MM.1S (cell line): ENCODE data around the gene KAT6B.

Source experiments
- DNase-seq: peaks from one replicate; pipeline ENCODE4 v3.0.0-alpha.2; 2015
- H2AFZ ChIP-seq: fragments of 300-600 bp; sonication (generic); 2 replicates; pipeline ENCODE4 v1.6.0; 2016; ENCODE audit warnings: antibody characterized with exemption, low read length
- H3F3A ChIP-seq: fragments of 300-600 bp; sonication (generic); 2 replicates; pipeline ENCODE4 v1.6.1; 2016; ENCODE audit warnings: mild to moderate bottlenecking, antibody characterized with exemption, low read length, moderate library complexity, mixed read lengths; ENCODE audit not compliant: insufficient read depth
- H3K27ac ChIP-seq: fragments of 300-600 bp; sonication (generic); 2 replicates; pipeline ENCODE4 v1.5.1; 2016; ENCODE audit warnings: mild to moderate bottlenecking, low read length
- H3K27me3 ChIP-seq: fragments of 300-600 bp; sonication (generic); replicated peaks from 2 replicates; pipeline ENCODE4 v1.6.0; 2016; ENCODE audit warnings: low read length; ENCODE audit not compliant: insufficient read depth
- H3K36me3 ChIP-seq: fragments of 300-600 bp; sonication (generic); replicated peaks from 2 replicates; pipeline ENCODE4 v1.6.1; 2016; ENCODE audit warnings: mild to moderate bottlenecking, low read length, mixed read lengths; ENCODE audit not compliant: insufficient read depth
- H3K4me1 ChIP-seq: fragments of 300-600 bp; sonication (generic); 2 replicates; pipeline ENCODE4 v1.6.1; 2016; ENCODE audit warnings: low read length, mixed read lengths
- H3K4me2 ChIP-seq: fragments of 300-600 bp; sonication (generic); 2 replicates; pipeline ENCODE4 v1.6.0; 2016; ENCODE audit warnings: low read depth, low read length
- H3K4me3 ChIP-seq: fragments of 300-600 bp; sonication (generic); 2 replicates; pipeline ENCODE4 v1.5.1; 2016; ENCODE audit warnings: low read length, mixed read lengths
- H3K79me2 ChIP-seq: fragments of 300-600 bp; sonication (generic); 2 replicates; pipeline ENCODE4 v1.6.1; 2016; ENCODE audit warnings: mixed run types, low read length, mixed read lengths
- H3K9ac ChIP-seq: fragments of 300-600 bp; sonication (generic); 2 replicates; pipeline ENCODE4 v1.6.1; 2016; ENCODE audit warnings: low read length, mixed read lengths
- H3K9me2 ChIP-seq: fragments of 300-600 bp; sonication (generic); replicated peaks from 2 replicates; pipeline ENCODE4 v1.6.1; 2016; ENCODE audit warnings: mild to moderate bottlenecking, low read length, mixed read lengths; ENCODE audit not compliant: insufficient read depth
- H3K9me3 ChIP-seq: fragments of 300-600 bp; sonication (generic); replicated peaks from 2 replicates; pipeline ENCODE4 v1.6.1; 2016; ENCODE audit warnings: mild to moderate bottlenecking, low read length, mixed read lengths; ENCODE audit not compliant: insufficient read depth
- H4K20me1 ChIP-seq: fragments of 300-600 bp; sonication (generic); 2 replicates; pipeline ENCODE4 v1.6.1; 2016; ENCODE audit warnings: mild to moderate bottlenecking, low read length, moderate library complexity, mixed read lengths; ENCODE audit not compliant: insufficient read depth
- CTCF ChIP-seq: fragments of 300-600 bp; sonication (generic); IDR thresholded peaks from 2 replicates; pipeline ENCODE4 v1.5.1; 2016; ENCODE audit warnings: antibody characterized with exemption, low read length, mixed read lengths
- EZH2 ChIP-seq: fragments of 300-600 bp; sonication (generic); optimal IDR thresholded peaks from 2 replicates; pipeline ENCODE3; 2017; ENCODE audit warnings: low read depth, mild to moderate bottlenecking, antibody characterized with exemption, low read length, mixed read lengths
- EZH2phosphoT487 ChIP-seq: fragments of 300-600 bp; sonication (generic); IDR thresholded peaks from 2 replicates; pipeline ENCODE4 v1.6.1; 2018; ENCODE audit warnings: antibody characterized with exemption, low read length

KAT6B gene

GRCh38 chr10:74944205-74944604, 117.8 kb downstream of the KAT6B start:
- no peak overlapping the region for H3K27ac ChIP-seq
- DNase-seq: no peak
- H3K4me1 ChIP-seq: peaks cover 3% of the 10 kb centered on the region; the same call in 1 of the 2 replicates
- H2AFZ ChIP-seq: no peak overlapping the region
- no peak overlapping the region for H3K9ac ChIP-seq
- H3F3A ChIP-seq: no peaks in the 10 kb centered on the region
- no peaks in the 10 kb centered on the region for H3K9me3 ChIP-seq
- no peaks in the 10 kb centered on the region for H4K20me1 ChIP-seq
- H3K4me3 ChIP-seq: no peak overlapping the region
- H3K4me2 ChIP-seq: no peak overlapping the region
- H3K79me2 ChIP-seq: no peaks in the 10 kb centered on the region
- TF ChIP-seq EZH2phosphoT487 (no peak), EZH2 (no peak), CTCF (no peak)
- H3K27me3 ChIP-seq: no peaks in the 10 kb centered on the region
- no peaks in the 10 kb centered on the region for H3K9me2 ChIP-seq
- H3K36me3 ChIP-seq: no peaks in the 10 kb centered on the region

- Histone ChIP-seq H3K4me2 (no peak overlapping the region), H3K9ac (no peak overlapping the region), H3K4me3 (no peak overlapping the region), H3K9me3 (no peaks in the 10 kb centered on the region), H3F3A (no peaks in the 10 kb centered on the region), H3K79me2 (peaks cover 6% of the 10 kb centered on the region; the same call in 1 of the 2 replicates), H3K36me3 (no peaks in the 10 kb centered on the region), H4K20me1 (no peaks in the 10 kb centered on the region), H3K9me2 (no peaks in the 10 kb centered on the region), H2AFZ (no peak overlapping the region), H3K27me3 (no peaks in the 10 kb centered on the region), H3K27ac (no peak overlapping the region), H3K4me1 (peaks cover 8% of the 10 kb centered on the region; the same call in 1 of the 2 replicates)
- TF ChIP-seq EZH2: no peak
- no peak for DNase-seq
Observed at GRCh38 chr10:74947781-74948401, 121.5 kb downstream of the KAT6B start.

- H3K9me3 ChIP-seq: no peaks in the 10 kb centered on the region
- no peak overlapping the region for H3K4me2 ChIP-seq
- peaks cover 8% of the 10 kb centered on the region; the same call in 1 of the 2 replicates for H3K4me1 ChIP-seq
- H2AFZ ChIP-seq: no peak overlapping the region
- H3K9me2 ChIP-seq: no peaks in the 10 kb centered on the region
- DNase-seq: peak; percentile 10
- no peak overlapping the region for H3K9ac ChIP-seq
- H3F3A ChIP-seq: no peaks in the 10 kb centered on the region
- no peaks in the 10 kb centered on the region for H3K27me3 ChIP-seq
- H3K36me3 ChIP-seq: no peaks in the 10 kb centered on the region
- no peak overlapping the region for H3K27ac ChIP-seq
- no peak overlapping the region for H3K4me3 ChIP-seq
- TF ChIP-seq EZH2phosphoT487 (no peak), EZH2 (no peak), CTCF (no peak)
- H3K79me2 ChIP-seq: peaks cover 6% of the 10 kb centered on the region; the same call in 1 of the 2 replicates
- no peaks in the 10 kb centered on the region for H4K20me1 ChIP-seq
Observed at GRCh38 chr10:74949034-74949832, 122.8 kb downstream of the KAT6B start.
